Activated naive CD8-positive, alpha-beta T cell treated with anti-CD3 and anti-CD28 coated beads, Interleukin-2, amount 50 U/mL, for 24 hours (primary cell): ENCODE results near the gene RAPGEF3.

Source experiments
- ATAC-seq: fragments of 150-1000 bp; cut with Tn5 transposase; one replicate; pipeline ENCODE4 v1.10.0; 2021
- DNase-seq: peaks from one replicate; pipeline ENCODE4 v3.0.0; 2021
- H3K27ac Mint-ChIP-seq: one replicate; pipeline ENCODE4 v1.8.0; 2021; ENCODE audit warnings: mild to moderate bottlenecking, mixed read lengths
- H3K27me3 Mint-ChIP-seq: one replicate; pipeline ENCODE4 v1.8.0; 2021; ENCODE audit warnings: mixed read lengths
- H3K36me3 Mint-ChIP-seq: one replicate; pipeline ENCODE4 v1.8.0; 2021; ENCODE audit warnings: low read depth, mixed read lengths
- H3K4me1 Mint-ChIP-seq: one replicate; pipeline ENCODE4 v1.8.0; 2021; ENCODE audit warnings: mixed read lengths
- H3K4me3 Mint-ChIP-seq: one replicate; pipeline ENCODE4 v1.8.0; 2021; ENCODE audit warnings: mild to moderate bottlenecking, moderate library complexity, mixed read lengths
- H3K9me3 Mint-ChIP-seq: one replicate; pipeline ENCODE4 v1.8.0; 2021; ENCODE audit warnings: mixed read lengths

Gene RAPGEF3

GRCh38 chr12:47709671-47710070, 49.0 kb downstream of the RAPGEF3 start:
- no peaks in the 10 kb centered on the region for H3K9me3 Mint-ChIP-seq
- peak overlapping the region; percentile 13 for H3K27ac Mint-ChIP-seq
- peaks cover 3% of the 10 kb centered on the region for H3K27me3 Mint-ChIP-seq
- ATAC-seq (no peak), DNase-seq (no peak)
- H3K36me3 Mint-ChIP-seq, result peaks cover 3% of the 10 kb centered on the region
- peaks cover 45% of the 10 kb centered on the region for H3K4me1 Mint-ChIP-seq
- H3K4me3 Mint-ChIP-seq, result no peak overlapping the region

- DNase-seq (no peak), ATAC-seq (no peak)
- Mint-ChIP-seq H3K36me3 (peaks cover 3% of the 10 kb centered on the region), H3K4me3 (no peak overlapping the region), H3K9me3 (no peaks in the 10 kb centered on the region), H3K27me3 (peaks cover 3% of the 10 kb centered on the region), H3K4me1 (peaks cover 46% of the 10 kb centered on the region), H3K27ac (peak overlapping the region; percentile 13)
Measured at GRCh38 chr12:47709237-47709636, 49.4 kb downstream of the RAPGEF3 start.

DNA sequence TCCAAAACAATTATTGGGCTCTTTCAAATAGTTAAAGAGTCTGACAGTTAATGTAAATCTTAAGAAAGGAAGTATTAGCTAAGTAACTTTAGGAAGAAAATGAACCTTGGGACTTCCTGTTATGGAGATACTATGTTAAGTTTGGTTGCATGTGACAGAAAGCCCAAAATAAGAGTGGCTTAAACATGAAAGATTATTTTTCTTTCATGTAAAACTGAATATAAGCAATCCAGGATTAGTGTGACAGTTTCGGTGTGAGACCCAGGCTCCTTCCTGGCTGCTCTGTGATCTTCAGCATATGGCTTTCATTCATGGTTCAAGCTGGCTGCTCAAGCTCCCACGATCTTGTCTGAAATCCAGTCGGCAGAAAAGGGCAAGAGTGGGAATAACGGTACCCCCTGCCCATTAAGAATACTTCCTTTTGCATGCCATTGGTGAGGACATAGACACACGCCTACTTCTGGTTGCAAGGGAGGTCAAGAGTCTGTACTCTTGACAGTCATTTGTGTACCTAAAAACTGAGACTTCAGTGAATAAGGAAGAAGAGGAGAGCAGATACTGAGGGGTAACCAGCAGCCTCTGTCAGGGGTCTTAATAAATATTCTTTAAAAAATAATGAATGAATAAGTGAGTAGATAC, 50.7 kb downstream of the RAPGEF3 start:
- H3K27me3 Mint-ChIP-seq, result peaks cover 3% of the 10 kb centered on the region
- H3K36me3 Mint-ChIP-seq, result peaks cover 13% of the 10 kb centered on the region
- ATAC-seq, result no peak
- DNase-seq, result no peak
- peaks cover 59% of the 10 kb centered on the region for H3K4me1 Mint-ChIP-seq
- peak overlapping the region; percentile 59 for H3K4me3 Mint-ChIP-seq
- peak overlapping the region; percentile 74 for H3K27ac Mint-ChIP-seq
- H3K9me3 Mint-ChIP-seq, result no peaks in the 10 kb centered on the region

- peaks cover 3% of the 10 kb centered on the region for H3K27me3 Mint-ChIP-seq
- H3K4me1 Mint-ChIP-seq, result peaks cover 62% of the 10 kb centered on the region
- no peaks in the 10 kb centered on the region for H3K9me3 Mint-ChIP-seq
- ATAC-seq (no peak), DNase-seq (no peak)
- peak overlapping the region; percentile 59 for H3K4me3 Mint-ChIP-seq
- H3K36me3 Mint-ChIP-seq, result peaks cover 15% of the 10 kb centered on the region
- peak overlapping the region; percentile 52 for H3K27ac Mint-ChIP-seq
Measured at GRCh38 chr12:47707355-47707754, 51.3 kb downstream of the RAPGEF3 start.

GRCh38 chr12:47705566-47706425, 52.9 kb downstream of the RAPGEF3 start, which contains the start of gene RPAP3:
TSS of gene RPAP3 (minus strand) at chr12:47706030. CDS start at chr12:47702840, 3,190 bp downstream.
- ATAC-seq, result peak; percentile 93
- Mint-ChIP-seq H3K4me1 (peaks cover 63% of the 10 kb centered on the region), H3K36me3 (peaks cover 21% of the 10 kb centered on the region), H3K9me3 (no peaks in the 10 kb centered on the region), H3K27me3 (peaks cover 3% of the 10 kb centered on the region), H3K4me3 (peak within 1 kb of the TSS; percentile 88), H3K27ac (peak within 1 kb of the TSS; percentile 95)
- DNase-seq, result peak; percentile 99

- peaks cover 63% of the 10 kb centered on the region for H3K4me1 Mint-ChIP-seq
- peak overlapping the region; percentile 88 for H3K4me3 Mint-ChIP-seq
- H3K36me3 Mint-ChIP-seq, result peaks cover 26% of the 10 kb centered on the region
- DNase-seq (no peak), ATAC-seq (no peak)
- H3K9me3 Mint-ChIP-seq, result no peaks in the 10 kb centered on the region
- peak overlapping the region; percentile 80 for H3K27ac Mint-ChIP-seq
- H3K27me3 Mint-ChIP-seq, result peaks cover 3% of the 10 kb centered on the region
Measured at GRCh38 chr12:47705229-47705565, 53.5 kb downstream of the RAPGEF3 start.

DNA sequence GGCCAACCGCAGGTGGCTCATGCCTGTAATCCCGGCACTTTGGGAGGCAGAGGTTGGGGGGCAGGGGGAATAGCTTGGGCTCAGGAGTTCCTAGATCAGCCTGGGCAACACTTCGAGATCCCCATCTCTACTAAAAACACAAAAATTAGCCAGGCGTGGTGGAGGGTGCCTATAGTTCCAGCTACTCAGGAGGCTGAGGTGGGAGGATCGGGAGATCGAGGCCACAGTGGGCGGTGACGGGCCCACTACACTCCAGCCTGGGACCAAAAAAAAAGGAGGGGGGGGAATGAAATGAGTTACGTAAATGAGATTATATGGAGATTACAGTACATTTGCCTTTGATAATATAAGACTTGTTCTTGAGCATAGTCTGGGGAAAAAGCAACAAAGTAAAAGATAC, 54.0 kb downstream of the RAPGEF3 start:
- Mint-ChIP-seq H3K4me3 (peak overlapping the region; percentile 88), H3K27ac (peak overlapping the region; percentile 80), H3K4me1 (peaks cover 59% of the 10 kb centered on the region), H3K27me3 (peaks cover 3% of the 10 kb centered on the region), H3K36me3 (peaks cover 26% of the 10 kb centered on the region), H3K9me3 (no peaks in the 10 kb centered on the region)
- no peak for ATAC-seq
- no peak for DNase-seq

GRCh38 chr12:47700263-47700662, 58.4 kb downstream of the RAPGEF3 start:
- ATAC-seq, result no peak
- no peak overlapping the region for H3K4me3 Mint-ChIP-seq
- H3K27ac Mint-ChIP-seq, result no peak overlapping the region
- DNase-seq, result no peak
- peaks cover 43% of the 10 kb centered on the region for H3K36me3 Mint-ChIP-seq
- H3K4me1 Mint-ChIP-seq, result peaks cover 26% of the 10 kb centered on the region
- H3K9me3 Mint-ChIP-seq, result no peaks in the 10 kb centered on the region
- H3K27me3 Mint-ChIP-seq, result no peaks in the 10 kb centered on the region

- ATAC-seq, result no peak
- H3K9me3 Mint-ChIP-seq, result no peaks in the 10 kb centered on the region
- H3K36me3 Mint-ChIP-seq, result peaks cover 48% of the 10 kb centered on the region
- DNase-seq, result no peak
- no peak overlapping the region for H3K4me3 Mint-ChIP-seq
- no peak overlapping the region for H3K27ac Mint-ChIP-seq
- H3K27me3 Mint-ChIP-seq, result no peaks in the 10 kb centered on the region
- peaks cover 12% of the 10 kb centered on the region for H3K4me1 Mint-ChIP-seq
Measured at GRCh38 chr12:47698631-47699030, 60.0 kb downstream of the RAPGEF3 start.

- DNase-seq (no peak), ATAC-seq (no peak)
- peaks cover 7% of the 10 kb centered on the region for H3K4me1 Mint-ChIP-seq
- no peak overlapping the region for H3K4me3 Mint-ChIP-seq
- H3K27ac Mint-ChIP-seq, result no peak overlapping the region
- no peaks in the 10 kb centered on the region for H3K27me3 Mint-ChIP-seq
- H3K9me3 Mint-ChIP-seq, result no peaks in the 10 kb centered on the region
- peaks cover 49% of the 10 kb centered on the region for H3K36me3 Mint-ChIP-seq
Measured at GRCh38 chr12:47698055-47698454, 60.6 kb downstream of the RAPGEF3 start.

DNA sequence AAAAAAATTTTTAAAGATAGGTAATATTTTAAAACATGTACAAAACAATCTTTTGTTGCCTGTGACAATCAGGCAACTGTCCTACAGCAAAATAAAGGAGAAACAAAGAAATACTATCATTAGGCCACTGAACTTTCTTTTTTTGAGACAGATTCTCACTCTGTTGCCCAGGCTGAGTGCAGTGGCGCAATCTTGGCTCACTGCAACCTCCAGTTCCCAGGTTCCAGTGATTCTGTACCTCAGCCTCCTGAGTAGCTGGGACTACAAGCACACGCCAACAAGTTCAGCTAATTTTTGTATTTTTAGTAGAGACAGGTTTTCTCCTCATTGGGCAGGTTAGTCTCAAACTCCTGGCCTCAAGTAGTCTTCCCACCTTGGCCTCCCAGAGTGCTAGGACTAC, 69.5 kb downstream of the RAPGEF3 start:
- no peak overlapping the region for H3K4me3 Mint-ChIP-seq
- DNase-seq (no peak), ATAC-seq (no peak)
- no peaks in the 10 kb centered on the region for H3K9me3 Mint-ChIP-seq
- no peaks in the 10 kb centered on the region for H3K27me3 Mint-ChIP-seq
- H3K36me3 Mint-ChIP-seq, result peaks cover 38% of the 10 kb centered on the region
- H3K27ac Mint-ChIP-seq, result no peak overlapping the region
- H3K4me1 Mint-ChIP-seq, result no peaks in the 10 kb centered on the region

DNA sequence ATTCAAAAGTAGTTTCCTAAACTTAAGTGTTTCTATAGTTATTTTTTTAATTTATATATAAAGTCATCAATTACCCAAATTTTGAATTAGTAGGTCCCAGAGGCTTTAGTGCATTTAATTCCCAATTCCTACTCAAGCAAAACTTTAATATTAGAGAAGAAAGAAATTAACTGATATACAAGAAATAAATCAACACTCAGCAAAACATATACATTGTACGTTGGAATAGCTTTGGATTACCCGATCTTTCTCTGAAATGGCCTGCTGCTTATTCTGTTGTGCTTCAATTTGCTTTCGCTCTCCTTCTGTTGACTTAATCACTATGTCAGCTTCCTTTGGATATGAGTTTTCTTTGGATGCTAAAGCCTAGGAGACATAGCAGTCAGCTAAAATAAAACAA, 71.0 kb downstream of the RAPGEF3 start:
- Mint-ChIP-seq H3K36me3 (peaks cover 36% of the 10 kb centered on the region), H3K4me1 (peaks cover 3% of the 10 kb centered on the region), H3K27ac (no peak overlapping the region), H3K9me3 (no peaks in the 10 kb centered on the region), H3K4me3 (no peak overlapping the region), H3K27me3 (no peaks in the 10 kb centered on the region)
- DNase-seq (no peak), ATAC-seq (no peak)

GRCh38 chr12:47686645-47687240, 71.9 kb downstream of the RAPGEF3 start:
- DNase-seq, result no peak
- H3K27ac Mint-ChIP-seq, result no peak overlapping the region
- H3K36me3 Mint-ChIP-seq, result peaks cover 31% of the 10 kb centered on the region
- H3K4me1 Mint-ChIP-seq, result peaks cover 3% of the 10 kb centered on the region
- peak; percentile 54 for ATAC-seq
- no peaks in the 10 kb centered on the region for H3K27me3 Mint-ChIP-seq
- H3K4me3 Mint-ChIP-seq, result no peak overlapping the region
- H3K9me3 Mint-ChIP-seq, result no peaks in the 10 kb centered on the region
